Naive B cell (primary cell): Measurements from ENCODE around the gene GNLY. TPM values are rescaled to one million over a fixed set of nuclear protein-coding genes. Genes with fewer than 3 reads are reported as not detected.
"Not testable (repeated sequence)": the region's sequence is repeated elsewhere in the genome, so short reads cannot be mapped to it uniquely, and the experiment has no call there.

Experiments used
- ATAC-seq, 2 donors: fragments of 150-1000 bp; cut with Tn5 transposase; 2 replicates each; pipeline ENCODE4 v1.10.0; 2021; ENCODE audit warnings: low read depth in 2 of 2, mild to moderate bottlenecking in 2 of 2, moderate library complexity in 2 of 2
- DNase-seq: peaks from one replicate; pipeline ENCODE4 v3.0.0; 2022
- H3K27ac Mint-ChIP-seq, 6 donors: one replicate each; pipeline ENCODE4 v1.8.0; 2020 to 2022; ENCODE audit warnings: mild to moderate bottlenecking in 6 of 6, mixed read lengths in 6 of 6, moderate library complexity in 5 of 6, inconsistent platforms in 2 of 6
- H3K27me3 Mint-ChIP-seq, 3 donors: one replicate each; pipeline ENCODE4 v1.8.0; 2021 to 2022; ENCODE audit warnings: mixed read lengths in 3 of 3, mild to moderate bottlenecking in 1 of 3
- H3K36me3 Mint-ChIP-seq, 2 donors: one replicate each; pipeline ENCODE4 v1.8.0; 2020 to 2022; ENCODE audit warnings: mixed read lengths in 2 of 2, inconsistent platforms in 1 of 2, mild to moderate bottlenecking in 1 of 2
- H3K4me1 Mint-ChIP-seq, 3 donors: one replicate each; pipeline ENCODE4 v1.8.0; 2020 to 2022; ENCODE audit warnings: mixed read lengths in 3 of 3, inconsistent platforms in 1 of 3, mild to moderate bottlenecking in 1 of 3, moderate library complexity in 1 of 3
- H3K4me3 Mint-ChIP-seq, 8 donors: one replicate each; pipeline ENCODE4 v1.8.0; 2020 to 2022; ENCODE audit warnings: mild to moderate bottlenecking in 8 of 8, mixed read lengths in 8 of 8, moderate library complexity in 8 of 8, inconsistent platforms in 2 of 8
- H3K9me3 Mint-ChIP-seq, 7 donors: one replicate each; pipeline ENCODE4 v1.8.0; 2020 to 2022; ENCODE audit warnings: mixed read lengths in 7 of 7, mild to moderate bottlenecking in 5 of 7, inconsistent platforms in 2 of 7, moderate library complexity in 1 of 7
- polyA plus RNA-seq, 6 donors: library from polyadenylated mRNA; unstranded; fragments of 300-500 nt; fragmentation: Illumina TruSeq; gene quantifications; one replicate each; pipeline ENCODE4 v1.2.3, GENCODE V29; 2021; ENCODE audit warnings: low read depth in 6 of 6

The GNLY gene
- polyA plus RNA-seq, 6 donors from 2014 or later = 6.3 to 20.4 (median 11.2) TPM

GRCh38 chr2:85710687-85711577, 16.8 kb downstream of the GNLY start:
- Mint-ChIP-seq H3K27ac (peak overlapping the region in 5 of 6 donors; percentile 9 to 72 (median 38)), H3K27me3 (peaks cover 14 to 30% (median 28%) of the 10 kb centered on the region in 3 donors)
- no peak for ATAC-seq

GRCh38 chr2:85711578-85712060, 17.5 kb downstream of the GNLY start:
- DNase-seq = no peak
- Mint-ChIP-seq H3K36me3 (no peaks in the 10 kb centered on the region), H3K9me3 (no peaks in the 10 kb centered on the region), H3K4me1 (peaks cover 5 to 11% (median 8%) of the 10 kb centered on the region in 3 donors), H3K4me3 (no peak overlapping the region), H3K27ac (peak overlapping the region in 1 of 6 donors; percentile 72), H3K27me3 (peaks cover 14 to 33% (median 30%) of the 10 kb centered on the region in 3 donors)
- ATAC-seq = no peak

More at GRCh38 chr2:85710687-85711577, 16.8 kb downstream of the GNLY start:
- Mint-ChIP-seq H3K36me3 (no peaks in the 10 kb centered on the region), H3K4me1 (peaks cover 6 to 17% (median 15%) of the 10 kb centered on the region in 3 donors), H3K4me3 (no peak overlapping the region), H3K9me3 (no peaks in the 10 kb centered on the region)
- no peak for DNase-seq

DNA sequence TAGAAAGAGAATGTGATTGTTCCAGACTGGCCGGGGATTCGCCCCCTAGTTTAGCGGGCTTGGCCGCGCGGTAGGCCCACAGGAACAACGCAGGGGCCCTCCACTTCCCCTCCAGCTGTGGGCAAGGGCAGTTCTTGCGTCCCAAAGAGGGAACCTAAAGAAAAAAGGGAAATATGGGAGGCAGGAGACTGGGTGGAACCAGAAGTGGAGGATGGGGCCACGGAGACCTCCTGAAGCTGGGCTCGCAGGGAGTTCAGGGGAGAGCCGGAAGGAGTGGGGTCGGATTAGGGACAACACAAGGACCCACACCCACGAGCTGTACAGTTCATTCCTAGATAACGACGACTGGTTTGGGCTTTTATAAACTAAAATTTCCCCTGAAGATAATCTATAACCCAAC, 18.2 kb downstream of the GNLY start:
- ATAC-seq (no peak), DNase-seq (no peak)
- Mint-ChIP-seq H3K27me3 (peaks cover 11 to 33% (median 31%) of the 10 kb centered on the region in 3 donors), H3K4me3 (no peak overlapping the region), H3K36me3 (no peaks in the 10 kb centered on the region), H3K9me3 (no peaks in the 10 kb centered on the region), H3K4me1 (peaks cover under 1 to 4% (median under 1%) of the 10 kb centered on the region in 3 donors), H3K27ac (peak overlapping the region in 1 of 6 donors; percentile 61)

GRCh38 chr2:85712849-85713612, 18.9 kb downstream of the GNLY start:
- H3K27me3 Mint-ChIP-seq = peaks cover 9 to 33% (median 33%) of the 10 kb centered on the region in 3 donors
- DNase-seq = no peak
- H3K36me3 Mint-ChIP-seq = no peaks in the 10 kb centered on the region
- no peaks in the 10 kb centered on the region for H3K9me3 Mint-ChIP-seq
- no peak for ATAC-seq
- no peak overlapping the region for H3K4me3 Mint-ChIP-seq
- H3K4me1 Mint-ChIP-seq = peaks cover 0 to 4% (median 0%) of the 10 kb centered on the region in 3 donors
- H3K27ac Mint-ChIP-seq = no peak overlapping the region

GRCh38 chr2:85713836-85714235, 19.7 kb downstream of the GNLY start:
- peaks cover 0 to 4% (median 0%) of the 10 kb centered on the region in 3 donors for H3K4me1 Mint-ChIP-seq
- no peak overlapping the region for H3K27ac Mint-ChIP-seq
- H3K9me3 Mint-ChIP-seq = no peaks in the 10 kb centered on the region
- H3K4me3 Mint-ChIP-seq = no peak overlapping the region
- no peaks in the 10 kb centered on the region for H3K36me3 Mint-ChIP-seq
- DNase-seq (no peak), ATAC-seq (no peak)
- H3K27me3 Mint-ChIP-seq = peaks cover 9 to 39% (median 36%) of the 10 kb centered on the region in 3 donors

DNA sequence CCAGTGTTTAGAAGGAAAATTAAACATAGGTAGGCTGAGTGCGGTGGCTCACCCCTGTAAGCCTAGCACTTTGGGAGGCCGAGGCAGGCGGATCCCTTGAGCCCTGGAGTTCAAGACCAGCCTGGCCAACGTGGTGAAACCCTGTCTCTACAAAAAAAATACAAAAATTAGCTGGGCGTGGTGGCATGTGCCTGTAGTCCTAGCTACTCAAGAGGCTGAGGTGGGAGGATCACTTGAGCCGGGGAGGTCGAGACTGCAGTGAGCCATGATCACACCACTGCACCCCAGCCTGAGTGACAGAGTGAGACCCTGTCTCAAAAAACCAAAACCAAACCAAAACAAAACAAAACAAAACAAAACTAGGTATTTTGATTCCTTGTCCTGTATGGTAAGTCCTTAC, 20.3 kb downstream of the GNLY start:
- not testable (repeated sequence) for H3K27ac Mint-ChIP-seq, H3K4me3 Mint-ChIP-seq, DNase-seq, H3K9me3 Mint-ChIP-seq, ATAC-seq, H3K36me3 Mint-ChIP-seq, H3K4me1 Mint-ChIP-seq
- peaks cover 7 to 42% (median 39%) of the 10 kb centered on the region in 3 donors for H3K27me3 Mint-ChIP-seq

GRCh38 chr2:85714841-85715240, 20.7 kb downstream of the GNLY start:
- Mint-ChIP-seq H3K36me3 (no peaks in the 10 kb centered on the region), H3K9me3 (no peaks in the 10 kb centered on the region), H3K4me3 (no peak overlapping the region), H3K27me3 (peaks cover 3 to 42% (median 39%) of the 10 kb centered on the region in 3 donors), H3K4me1 (peaks cover 0 to 4% (median 0%) of the 10 kb centered on the region in 3 donors), H3K27ac (no peak overlapping the region)
- DNase-seq (no peak), ATAC-seq (no peak)

DNA sequence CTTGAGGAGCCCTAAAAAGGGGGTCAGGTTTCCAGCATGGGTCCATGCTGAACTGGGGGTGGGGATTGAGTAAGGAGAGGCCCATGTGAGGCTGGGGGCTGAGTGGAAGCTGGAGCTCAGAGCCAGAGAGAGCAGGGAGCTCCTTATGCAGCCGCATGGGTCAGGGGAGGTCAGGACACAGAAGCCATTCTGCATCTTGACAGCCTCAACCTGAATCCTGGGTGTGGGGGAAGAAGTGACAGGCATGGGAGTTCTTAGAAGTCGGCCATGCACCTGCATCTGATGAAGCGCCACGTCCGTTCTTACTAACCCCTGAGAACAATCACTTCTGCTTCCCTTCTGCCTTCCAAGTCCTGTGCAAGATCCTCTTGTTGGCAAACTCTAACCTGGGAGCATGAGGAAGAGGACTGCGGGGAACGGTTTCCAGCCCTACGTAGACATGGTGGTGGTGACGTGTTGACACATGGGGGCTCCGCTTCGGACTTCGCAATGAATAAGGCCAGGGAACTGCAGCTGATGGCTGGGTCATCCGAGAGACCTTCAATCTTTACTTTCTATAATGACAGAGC, 22.3 kb downstream of the GNLY start:
- Mint-ChIP-seq H3K9me3 (peaks cover 0 to 5% (median 0%) of the 10 kb centered on the region in 7 donors), H3K4me1 (peaks cover 0 to 4% (median 0%) of the 10 kb centered on the region in 3 donors), H3K27me3 (peaks cover 5 to 38% (median 25%) of the 10 kb centered on the region in 3 donors), H3K27ac (no peak overlapping the region), H3K4me3 (no peak overlapping the region), H3K36me3 (peaks cover 0 to 6% of the 10 kb centered on the region in 2 donors)
- ATAC-seq = no peak
- DNase-seq = no peak

GRCh38 chr2:85717308-85718008, 23.3 kb downstream of the GNLY start:
- peaks cover 0 to 6% of the 10 kb centered on the region in 2 donors for H3K36me3 Mint-ChIP-seq
- no peak overlapping the region for H3K27ac Mint-ChIP-seq
- H3K9me3 Mint-ChIP-seq = peaks cover 0 to 5% (median 0%) of the 10 kb centered on the region in 7 donors
- H3K4me1 Mint-ChIP-seq = peaks cover 0 to 1% (median 0%) of the 10 kb centered on the region in 3 donors
- peaks cover 5 to 32% (median 21%) of the 10 kb centered on the region in 3 donors for H3K27me3 Mint-ChIP-seq
- ATAC-seq (no peak), DNase-seq (no peak)
- H3K4me3 Mint-ChIP-seq = no peak overlapping the region

DNA sequence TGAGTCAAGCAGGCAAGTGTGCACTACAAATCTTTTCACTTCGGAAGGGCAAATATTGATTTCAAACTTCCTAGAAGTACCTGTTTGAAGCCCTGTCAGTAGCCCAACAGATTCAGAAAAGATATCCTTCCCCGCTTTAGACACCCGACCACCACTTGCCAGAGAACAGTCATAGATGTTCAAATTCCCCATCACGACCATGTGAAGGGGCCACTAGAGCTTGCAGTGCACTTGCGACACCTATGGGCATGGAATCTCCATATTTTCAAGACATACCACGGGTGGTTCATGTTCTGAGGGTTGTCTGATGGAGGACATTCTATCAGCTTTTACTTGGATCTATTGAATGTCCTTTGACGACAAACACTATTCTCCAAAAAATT, 23.8 kb downstream of the GNLY start:
- Mint-ChIP-seq H3K36me3 (peaks cover 0 to 6% of the 10 kb centered on the region in 2 donors), H3K4me3 (no peak overlapping the region), H3K9me3 (peaks cover 0 to 5% (median 0%) of the 10 kb centered on the region in 7 donors), H3K27ac (no peak overlapping the region), H3K27me3 (peaks cover 5 to 27% (median 21%) of the 10 kb centered on the region in 3 donors), H3K4me1 (no peaks in the 10 kb centered on the region)
- ATAC-seq (no peak), DNase-seq (no peak)

DNA sequence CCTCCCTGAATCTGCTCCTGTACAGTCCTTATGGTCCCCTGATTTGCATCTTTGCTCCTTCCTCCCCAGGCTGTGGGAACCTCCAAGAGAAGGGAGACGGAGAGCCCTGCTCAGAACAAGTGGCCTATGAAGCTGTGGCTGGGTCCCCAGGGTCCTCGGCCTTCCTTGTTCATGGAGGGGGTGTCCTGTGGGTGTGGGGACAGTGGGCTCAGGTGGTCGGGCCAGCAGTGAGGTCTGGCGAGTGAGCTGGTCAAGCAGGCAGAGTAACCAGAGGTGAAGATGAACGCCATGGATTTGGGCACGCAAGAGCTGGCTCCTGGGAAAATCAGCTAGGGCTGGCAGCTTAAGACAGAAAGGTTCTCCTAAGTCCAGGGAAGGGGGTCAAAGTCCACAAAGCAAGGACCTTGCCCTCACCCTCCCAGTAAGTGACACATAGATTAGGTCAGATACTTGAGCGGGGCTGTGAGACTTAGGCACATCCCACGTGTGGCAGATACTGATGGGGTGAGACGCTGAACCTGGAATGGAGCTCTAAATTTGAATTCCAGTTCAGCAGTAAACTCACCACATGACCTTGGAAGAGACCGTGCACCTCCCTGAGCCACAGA, 24.8 kb downstream of the GNLY start:
- no peaks in the 10 kb centered on the region for H3K4me1 Mint-ChIP-seq
- peak overlapping the region in 1 of 6 donors; percentile 37 for H3K27ac Mint-ChIP-seq
- ATAC-seq (no peak), DNase-seq (no peak)
- peaks cover 0 to 6% of the 10 kb centered on the region in 2 donors for H3K36me3 Mint-ChIP-seq
- no peak overlapping the region for H3K4me3 Mint-ChIP-seq
- H3K9me3 Mint-ChIP-seq = peaks cover 0 to 5% (median 0%) of the 10 kb centered on the region in 7 donors
- H3K27me3 Mint-ChIP-seq = peaks cover 5 to 27% (median 19%) of the 10 kb centered on the region in 3 donors

- Mint-ChIP-seq H3K4me3 (no peak overlapping the region), H3K9me3 (peaks cover 0 to 5% (median 2%) of the 10 kb centered on the region in 7 donors), H3K27ac (no peak overlapping the region), H3K27me3 (peaks cover 5 to 27% (median 19%) of the 10 kb centered on the region in 3 donors), H3K4me1 (no peaks in the 10 kb centered on the region), H3K36me3 (peaks cover 0 to 6% of the 10 kb centered on the region in 2 donors)
- ATAC-seq (no peak), DNase-seq (no peak)
Observed at GRCh38 chr2:85719609-85720240, 25.6 kb downstream of the GNLY start.
